HG03025 (cell line): Measurements from ENCODE around the gene RNU2-63P.
"Not testable (repeated sequence)": the region's sequence is repeated elsewhere in the genome, so short reads cannot be mapped to it uniquely, and the experiment has no call there.

ENCODE experiments used
- ATAC-seq: cut with Tn5 transposase; IDR thresholded peaks from one replicate; pipeline ENCODE4 v1.9.1; 2021; ENCODE audit warnings: mild to moderate bottlenecking, moderate library complexity; ENCODE audit not compliant: unreplicated experiment, low FRiP score

RNU2-63P gene

DNA sequence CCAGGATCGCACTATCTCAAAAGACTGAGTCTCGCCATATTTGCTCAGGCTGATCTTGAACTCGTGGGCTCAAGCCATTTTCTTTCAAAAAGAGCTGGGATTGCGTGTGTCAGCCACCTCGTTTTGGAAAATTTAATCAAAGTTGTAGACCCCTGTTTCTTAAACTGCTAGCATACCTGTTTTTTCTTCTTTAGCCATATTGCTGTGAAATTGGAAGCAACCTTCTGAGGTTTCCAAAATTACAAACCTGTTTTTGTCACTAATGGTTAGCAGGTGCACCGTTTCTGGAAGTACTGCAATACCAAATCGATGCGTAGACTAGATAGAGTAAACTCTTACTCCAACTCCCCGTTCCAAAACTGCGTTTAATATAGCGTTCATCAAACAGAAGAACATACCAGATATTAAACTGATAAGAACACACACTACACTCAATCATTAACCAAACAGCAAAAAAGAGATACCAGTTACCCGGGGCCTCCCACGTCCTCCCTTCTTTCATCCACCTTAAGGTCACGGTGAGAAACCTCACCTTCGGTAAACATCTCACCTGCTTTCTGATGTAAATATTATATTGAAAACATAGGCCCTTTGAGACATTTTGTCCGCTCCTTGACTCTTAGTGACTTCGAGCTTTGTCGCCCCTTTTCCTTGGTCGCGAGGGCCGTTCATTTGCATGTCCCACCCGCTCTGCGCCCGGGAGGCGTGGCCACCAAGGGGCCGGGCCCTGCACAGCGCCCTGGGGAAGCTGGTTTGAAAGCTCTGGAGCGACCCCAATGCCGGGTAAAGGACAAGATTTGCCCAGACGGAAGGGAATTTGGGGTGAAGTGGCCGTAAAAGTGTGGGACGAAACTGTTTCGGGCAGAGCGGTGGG, at the start of gene RNU2-63P:
TSS of gene RNU2-63P (minus strand) at position 462 of the 874 bp plus-strand sequence.
- ATAC-seq: peak; percentile 84

DNA sequence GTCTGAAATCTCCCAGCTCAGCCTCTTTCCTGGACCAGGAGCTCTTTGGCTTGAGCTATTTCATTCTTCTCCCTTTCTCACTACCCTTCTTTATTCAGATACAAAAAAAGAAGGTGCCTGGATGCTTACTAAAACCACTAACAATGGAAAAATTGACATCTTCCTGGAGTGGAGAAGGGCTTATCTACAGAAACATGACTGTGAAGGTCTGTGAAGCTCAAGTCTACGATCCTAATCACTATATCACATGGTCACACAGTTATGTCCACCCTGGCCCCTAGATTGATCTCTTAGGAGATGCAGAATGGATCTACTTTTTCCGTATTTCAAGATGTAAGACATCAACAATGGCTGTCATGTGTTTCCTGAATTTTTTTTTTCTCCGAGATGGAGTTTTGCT, 44.9 kb upstream of the RNU2-63P start:
- ATAC-seq: no peak

DNA sequence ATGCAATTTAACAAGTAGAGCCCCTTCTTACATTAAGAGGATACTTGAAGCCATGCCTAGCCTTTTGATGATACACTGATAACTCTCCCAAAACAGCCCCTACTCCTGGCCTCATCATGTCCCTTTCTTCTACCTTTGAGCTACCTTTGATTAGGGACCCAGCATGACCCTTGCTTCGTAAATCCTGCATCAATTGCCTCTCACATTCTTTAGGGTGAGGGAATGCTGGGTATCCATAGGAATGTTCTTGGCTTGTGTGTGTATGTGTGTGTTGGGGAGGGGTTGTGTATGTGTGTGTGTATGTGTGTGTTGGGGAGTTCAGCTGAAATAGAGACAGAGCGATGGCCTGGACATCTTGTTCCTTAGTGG, 44.5 kb upstream of the RNU2-63P start:
- ATAC-seq: no peak

DNA sequence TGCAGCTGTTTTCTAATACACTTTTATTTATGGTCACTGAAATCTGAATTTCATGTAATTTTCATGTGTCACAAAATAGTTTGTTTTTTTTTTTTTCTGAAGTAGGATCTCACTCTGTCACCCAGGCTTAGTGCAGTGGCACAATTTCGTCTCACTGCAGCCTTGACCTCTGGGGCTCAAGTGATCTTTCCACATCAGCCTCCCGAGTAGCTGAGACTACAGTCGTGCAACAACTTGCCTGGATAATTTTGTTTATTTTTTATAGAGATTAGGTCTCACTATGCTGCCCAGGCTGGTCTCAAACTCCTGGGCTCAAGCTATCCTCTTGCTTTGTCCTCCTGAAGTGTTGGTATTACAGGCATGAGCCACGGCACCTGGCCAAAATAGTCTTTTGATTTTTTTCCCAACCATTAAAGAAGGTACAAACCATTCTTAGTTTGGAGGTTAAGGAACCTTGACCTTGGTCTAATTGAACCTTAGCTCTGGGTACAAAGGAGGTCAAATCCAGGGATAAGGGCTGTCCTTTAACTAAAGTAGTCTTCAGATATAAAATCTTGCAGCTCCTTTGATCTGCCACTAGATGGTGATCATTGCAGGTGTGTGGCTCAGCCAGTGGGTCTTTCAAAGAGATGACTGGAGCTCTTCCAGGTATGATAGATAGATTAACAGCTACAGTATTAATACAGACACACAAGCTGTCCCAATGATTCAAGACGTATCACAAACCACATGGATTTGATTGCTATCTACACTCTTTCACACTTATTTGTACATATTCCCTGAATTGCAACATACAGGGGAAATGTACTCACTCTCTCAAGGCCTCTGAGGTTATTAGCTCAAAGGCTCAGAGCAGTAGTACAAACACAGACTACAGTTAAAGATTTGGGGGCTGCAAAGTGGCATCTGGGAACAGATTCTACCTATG, 43.9 kb upstream of the RNU2-63P start:
- no peak for ATAC-seq

DNA sequence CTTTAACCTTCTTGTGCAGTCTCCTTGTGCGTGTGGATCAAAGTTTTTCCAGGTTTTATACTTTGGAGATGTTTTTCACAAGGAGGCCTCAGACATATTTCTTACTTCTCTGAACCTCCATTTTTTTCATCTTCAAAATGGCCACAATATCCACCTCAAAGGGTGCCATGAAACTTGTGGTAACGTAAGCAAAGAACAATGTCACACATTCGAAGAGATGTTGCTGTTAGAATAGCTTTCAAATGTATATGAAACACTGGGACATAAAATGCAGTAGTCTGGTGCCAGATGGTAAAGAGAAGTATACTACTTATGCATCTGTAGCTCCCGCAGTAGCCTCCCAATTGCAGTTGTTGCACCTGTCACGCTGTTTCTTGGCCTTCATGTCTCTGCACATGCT, 41.8 kb upstream of the RNU2-63P start:
- no peak for ATAC-seq

DNA sequence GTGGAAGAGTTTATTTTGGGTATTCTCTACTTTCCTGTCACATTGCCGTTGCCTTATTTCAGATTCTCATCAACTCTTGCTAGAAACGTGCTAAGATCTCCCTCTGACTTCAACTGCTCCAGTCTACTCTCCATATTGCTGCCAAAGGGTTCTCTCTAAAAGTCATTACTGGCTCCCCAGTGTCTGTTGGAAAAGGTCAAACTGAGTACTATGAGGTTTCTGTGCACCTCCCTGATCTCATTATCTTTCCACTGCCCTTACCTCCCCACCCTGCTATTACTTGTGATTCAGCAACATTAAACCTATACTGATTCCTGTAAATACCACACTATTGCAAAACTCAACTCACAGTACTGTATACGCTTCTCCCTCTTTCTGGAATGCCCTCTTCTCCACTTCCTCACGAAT, 41.1 kb upstream of the RNU2-63P start:
- ATAC-seq: no peak

DNA sequence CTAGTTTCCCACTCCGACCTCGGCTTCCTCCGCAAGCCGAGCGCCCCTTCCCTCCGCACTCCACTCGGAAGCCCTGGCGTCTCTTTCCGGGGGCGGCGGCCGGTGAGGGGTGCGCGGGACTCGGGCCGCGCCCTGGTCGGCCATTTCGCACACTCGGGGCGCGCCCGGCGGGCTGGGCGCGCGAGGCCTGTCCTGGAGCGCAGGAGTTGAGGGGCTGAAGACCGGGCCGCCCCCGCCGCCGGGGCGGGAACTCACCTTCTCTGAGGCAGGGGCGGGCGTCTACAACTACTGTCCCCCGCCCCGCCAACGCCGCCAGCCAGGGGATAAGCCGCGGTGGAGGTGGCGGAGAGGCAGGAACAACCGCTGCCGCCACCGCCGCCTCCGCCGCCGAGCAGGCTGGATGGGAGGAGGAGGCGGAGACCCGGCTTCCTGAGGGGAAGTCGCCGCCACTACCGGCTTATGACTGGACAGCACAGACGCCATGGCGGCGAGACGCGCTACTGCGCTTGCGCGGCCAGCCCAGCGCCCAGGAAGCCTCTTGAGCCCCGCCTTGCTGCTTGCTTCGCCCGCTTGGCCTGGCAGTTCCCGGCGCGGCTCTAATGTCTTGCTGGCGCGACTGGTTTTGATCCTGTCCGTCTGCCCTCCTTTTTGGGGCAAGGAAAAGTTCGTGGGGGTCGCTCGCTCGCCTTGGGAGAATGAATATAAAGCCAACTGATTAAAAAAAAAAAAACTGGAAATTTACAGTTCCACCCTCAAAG, 39.2 kb upstream of the RNU2-63P start, which contains the start of gene KRCC1:
TSS of gene KRCC1 (minus strand) at position 413 of the 758 bp plus-strand sequence. CDS start 27,220 bp downstream, outside the sequence.
- ATAC-seq: peak; percentile 95

DNA sequence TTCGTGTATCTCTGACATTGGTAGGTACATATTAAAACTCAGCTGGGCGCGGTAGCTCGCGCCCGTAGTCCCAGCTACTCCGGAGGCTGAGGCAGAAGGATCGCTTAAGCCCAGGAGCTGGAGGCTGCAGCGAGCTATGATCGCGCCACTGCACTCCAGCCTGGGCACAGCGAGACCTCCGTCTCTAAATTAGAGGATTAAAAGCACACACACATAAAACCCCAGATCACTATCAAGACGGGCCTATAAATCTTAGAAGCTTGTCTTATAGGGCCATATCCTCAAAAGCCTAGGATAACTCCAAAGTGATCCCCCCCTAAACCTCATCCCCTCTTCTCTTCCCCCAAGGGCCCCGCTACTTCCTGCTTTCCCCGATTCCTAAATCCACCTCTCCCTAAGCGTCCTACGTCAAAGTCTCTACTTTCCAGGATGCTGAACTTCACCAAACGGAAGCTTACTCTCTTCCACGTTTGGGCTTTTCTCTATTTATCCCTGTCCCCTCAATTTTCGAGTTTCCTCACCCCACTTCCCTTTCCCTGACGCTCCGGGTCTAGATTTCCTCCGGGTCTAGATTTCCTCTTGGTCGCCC, 38.5 kb upstream of the RNU2-63P start:
- ATAC-seq: no peak

DNA sequence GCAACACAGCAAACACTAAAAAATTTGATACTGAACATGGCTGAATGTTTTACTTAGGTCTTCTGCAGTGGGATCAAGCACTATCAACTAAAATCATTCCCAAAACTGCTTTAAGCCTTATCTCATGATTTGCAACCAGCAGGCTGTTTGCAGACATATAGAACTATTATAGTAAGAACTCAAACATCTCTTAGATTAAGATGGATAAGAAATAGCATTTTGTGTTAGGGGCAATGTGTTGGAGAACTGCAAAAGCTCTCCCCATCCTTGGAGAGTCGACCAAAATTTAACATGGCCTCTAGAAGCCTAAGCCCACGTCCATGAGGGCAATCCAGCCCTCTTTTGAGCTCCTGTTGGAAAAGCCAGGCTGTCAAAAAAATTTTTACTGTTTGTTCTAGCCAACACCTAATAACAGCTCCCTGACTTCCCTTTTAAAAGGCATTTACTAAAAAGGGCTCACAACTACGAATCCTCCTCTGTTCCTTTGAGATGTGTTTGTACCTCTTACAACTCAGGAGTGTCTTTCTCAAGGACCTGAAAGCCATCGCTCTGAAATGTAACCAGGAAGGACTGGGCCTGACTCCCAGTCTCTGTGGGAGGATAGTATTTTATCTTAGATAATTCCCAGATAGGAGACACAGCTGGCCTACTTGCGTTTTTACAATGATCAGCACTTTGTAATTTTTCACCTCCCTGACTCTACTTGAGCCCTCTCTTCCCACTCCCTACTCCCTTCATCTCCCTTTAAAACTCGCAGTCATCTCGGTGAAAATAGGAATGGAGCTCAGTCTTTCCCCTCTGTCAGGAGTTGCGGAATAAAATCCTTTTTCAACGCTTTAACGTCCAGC, 37.8 kb upstream of the RNU2-63P start:
- ATAC-seq: no peak

DNA sequence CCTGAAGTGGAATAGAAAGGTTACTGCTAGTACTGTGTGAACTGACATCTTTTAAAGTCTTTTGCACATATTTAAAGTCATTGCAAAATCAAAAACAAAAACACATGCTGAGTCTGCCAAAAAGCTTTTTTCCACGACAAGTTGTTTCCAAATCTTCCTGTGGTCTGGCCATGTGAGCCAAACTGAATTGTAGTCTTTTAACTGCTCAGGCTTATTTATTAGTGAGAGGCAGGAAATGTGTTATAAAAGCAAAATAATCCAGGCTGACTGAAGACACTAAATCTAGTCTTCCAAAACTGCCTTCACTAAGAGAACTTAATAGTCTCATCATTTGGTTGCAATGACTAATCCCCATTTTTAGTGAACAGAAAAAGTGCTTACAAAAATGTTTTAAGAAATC, 36.9 kb upstream of the RNU2-63P start:
- ATAC-seq: no peak

DNA sequence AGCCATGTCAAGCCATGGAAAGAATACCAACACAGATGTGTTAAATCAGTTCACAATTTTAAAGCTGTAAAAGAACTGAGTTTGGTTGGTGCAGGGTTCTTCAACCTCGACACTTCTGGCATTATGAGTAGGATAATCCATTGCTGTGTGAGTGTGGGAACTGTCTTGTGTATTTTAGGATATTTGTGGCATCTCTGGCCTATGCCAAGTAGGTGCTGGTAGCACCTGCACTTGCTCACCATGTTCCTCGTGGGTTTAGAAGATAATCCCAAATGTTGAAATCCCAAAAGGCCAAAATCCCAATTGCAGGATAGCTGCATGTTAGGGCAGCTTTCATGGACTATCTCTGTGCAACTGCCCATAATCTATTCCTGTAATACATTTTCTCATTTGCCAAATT, 35.4 kb upstream of the RNU2-63P start:
- ATAC-seq: no peak

DNA sequence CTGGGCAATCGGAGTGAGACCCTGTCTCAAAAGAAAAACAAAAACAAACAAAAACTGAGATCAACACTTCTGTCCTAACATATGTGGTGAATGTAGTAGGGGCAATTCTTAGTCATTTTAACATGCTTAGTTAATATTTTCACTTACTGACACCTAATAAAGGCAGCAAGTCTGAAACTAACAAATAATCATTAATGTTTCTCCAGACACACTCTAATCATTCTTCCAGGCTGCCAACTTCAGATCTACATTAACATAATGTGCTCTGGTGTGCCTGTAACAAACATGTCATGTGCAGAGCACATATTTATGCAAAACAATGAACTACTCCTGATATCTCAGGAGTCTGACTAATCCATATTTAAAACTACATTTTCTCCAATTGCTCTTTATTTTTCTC, 33.3 kb upstream of the RNU2-63P start:
- ATAC-seq: no peak

DNA sequence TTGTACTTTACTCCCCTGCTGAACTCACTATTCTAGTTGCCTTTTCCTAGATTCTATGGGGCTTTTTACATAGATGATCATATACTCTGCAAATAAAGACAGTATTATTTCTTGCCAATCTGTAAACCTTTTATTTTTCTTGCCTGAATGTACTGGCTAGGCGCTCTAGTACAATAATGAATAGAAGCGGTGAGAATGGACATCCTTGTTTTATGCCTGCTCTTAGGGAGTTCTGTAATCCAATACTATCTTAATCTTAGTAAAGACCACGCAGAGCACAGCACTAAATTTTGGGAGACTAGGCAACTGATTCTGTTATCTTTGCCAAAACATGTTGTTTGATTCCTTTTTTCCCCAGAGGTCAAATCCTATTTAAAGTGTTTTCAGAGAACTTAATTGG, 32.2 kb upstream of the RNU2-63P start:
- no peak for ATAC-seq

DNA sequence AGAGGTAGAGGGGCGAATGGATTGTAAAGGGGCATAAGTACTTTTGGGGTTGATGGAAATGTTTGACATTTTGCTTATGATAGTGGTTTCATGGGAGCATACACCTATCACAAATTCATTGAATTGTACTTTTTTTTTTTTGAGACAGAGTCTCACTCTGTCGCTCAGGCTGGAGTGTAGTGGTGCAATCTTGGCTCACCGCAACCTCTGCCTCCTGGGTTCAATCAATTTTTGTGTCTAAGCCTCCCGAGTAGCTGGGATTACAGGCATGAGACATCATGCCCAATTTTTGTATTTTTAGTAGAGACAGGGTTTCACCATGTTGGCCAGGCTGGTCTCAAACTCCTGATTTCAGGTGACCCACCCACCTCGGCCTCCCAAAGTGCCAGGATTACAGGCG, 29.2 kb upstream of the RNU2-63P start:
- not testable (repeated sequence) for ATAC-seq

DNA sequence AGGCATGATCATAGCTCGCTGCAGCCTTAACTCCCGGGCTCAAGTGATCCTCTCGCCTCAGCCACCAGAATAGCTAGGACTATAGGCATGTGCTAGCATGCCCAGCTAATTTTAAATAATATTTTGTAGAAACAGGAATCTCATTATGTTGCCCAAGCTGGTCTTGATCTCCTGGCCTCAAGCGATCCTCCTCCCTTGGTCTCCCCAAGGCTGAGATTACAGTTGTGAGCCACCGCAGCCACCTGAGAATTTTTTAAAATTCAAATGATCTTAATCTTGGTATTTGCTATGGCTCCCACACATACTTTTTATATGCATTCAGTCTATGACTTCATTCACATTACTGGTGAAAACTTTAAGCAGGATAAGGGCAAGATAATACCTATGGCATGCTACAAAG, 26.1 kb upstream of the RNU2-63P start:
- ATAC-seq: no peak

DNA sequence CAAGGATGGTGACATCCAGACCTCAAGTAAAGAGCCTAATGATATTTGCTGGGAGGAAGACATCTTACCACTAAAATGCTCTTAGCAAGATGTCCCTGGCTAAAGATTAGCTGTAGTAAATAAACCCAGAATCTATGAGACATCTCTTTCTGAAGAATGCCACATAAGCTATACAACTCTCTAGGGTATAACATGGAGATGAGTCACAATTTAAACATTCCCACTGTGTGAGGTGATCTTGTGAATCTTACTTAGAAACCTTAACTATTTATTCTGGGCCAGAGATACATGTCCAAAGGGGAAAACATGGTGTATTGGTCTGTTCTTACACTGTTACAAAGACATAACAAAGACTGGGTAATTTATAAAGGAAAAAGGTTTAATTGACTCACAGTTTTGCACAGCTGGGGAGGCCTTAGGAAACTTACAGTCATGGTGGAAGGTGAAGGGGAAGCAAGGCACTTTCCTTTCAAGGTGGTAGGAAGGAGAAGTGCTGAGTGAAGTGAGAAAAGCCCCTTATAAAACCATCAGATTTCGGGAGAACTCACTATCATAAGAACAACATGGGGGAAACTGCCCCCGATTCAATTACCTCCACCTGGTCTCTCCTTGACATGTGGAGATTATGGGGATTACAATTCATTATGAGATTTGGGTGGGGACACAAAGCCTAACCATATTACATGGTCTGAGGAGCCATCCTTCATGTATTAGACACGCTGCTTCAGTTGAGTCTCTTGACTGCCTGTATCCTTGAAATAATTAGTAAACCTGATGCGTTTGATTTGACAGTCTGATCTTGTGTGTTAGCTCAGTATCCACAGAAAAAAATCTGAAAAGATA, 22.1 kb upstream of the RNU2-63P start:
- ATAC-seq: no peak

DNA sequence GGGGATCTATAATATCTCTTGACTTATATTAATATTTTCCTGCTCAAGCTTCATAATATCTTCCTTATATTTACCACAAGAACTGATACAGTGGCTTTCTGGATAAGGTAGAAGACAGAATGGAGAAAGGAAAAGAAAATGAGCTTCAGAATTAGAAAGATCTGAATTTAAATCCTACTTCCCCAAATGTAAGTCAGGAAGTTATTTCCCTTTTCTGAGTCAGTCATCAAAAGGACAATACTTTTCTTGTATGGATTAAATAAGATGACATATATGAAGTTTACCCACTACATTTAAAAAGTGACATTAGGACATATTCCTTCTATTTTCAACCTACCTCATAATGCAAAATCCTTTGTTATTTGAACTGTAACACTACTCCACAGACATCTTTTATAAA, 20.3 kb upstream of the RNU2-63P start:
- no peak for ATAC-seq

DNA sequence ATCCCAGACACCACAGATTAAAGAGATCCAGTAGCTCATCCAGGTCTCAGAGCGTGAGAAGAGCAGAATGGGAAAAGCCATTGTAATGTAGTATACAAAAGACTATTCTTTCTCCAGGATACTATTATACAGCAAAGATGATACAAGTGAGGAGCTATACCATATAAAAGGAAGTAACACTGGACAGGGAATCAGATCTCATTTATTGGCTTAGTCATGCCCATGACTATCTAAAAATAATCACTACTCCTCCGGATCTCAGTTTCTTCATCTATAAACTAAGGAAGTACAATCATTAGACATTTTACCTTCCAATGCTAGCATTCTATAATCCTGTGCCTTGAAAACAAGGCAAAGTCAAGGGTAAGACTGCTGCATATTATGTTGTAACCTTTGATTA, 19.8 kb upstream of the RNU2-63P start:
- no peak for ATAC-seq
